Measurements from ENCODE around the gene PAFAH1B1. TPM values are rescaled to one million over a fixed set of nuclear protein-coding genes. Genes with fewer than 3 reads are reported as not detected.

Gene PAFAH1B1
- total and polyA plus RNA-seq, 10 of the 15 experiments (the other 5 are each of a cell fraction or from before 2014, with no cell fraction given) = 28.9 to 107 (median 49.1) TPM

GRCh38 chr17:2691069-2691871 is 97.8 kb downstream of the PAFAH1B1 start (continued):
- TF ChIP-seq RELB (IDR thresholded peaks at IDR 0.05; ENCODE audit: low read depth) (no peak), NFXL1 (IDR thresholded peaks at IDR 0.05; ENCODE audit: borderline replicate concordance) (no peak)

- ATAC-seq = no peak
- POLR2A ChIA-PET = no interaction called here
- TF ChIP-seq ZNF622 (IDR thresholded peaks at IDR 0.05) (no peak), SPI1 (IDR thresholded peaks at IDR 0.05; ENCODE audit: borderline replicate concordance, insufficient read depth, low read depth, low read length) (no peak), CUX1 (IDR thresholded peaks at IDR 0.05; ENCODE audit: insufficient replicate concordance, low read depth, low read length) (no peak), HDAC2 (IDR thresholded peaks at IDR 0.05) (no peak), JUND (IDR thresholded peaks at IDR 0.05; ENCODE audit: low read depth, low read length) (no peak), ZBTB11 (CRISPR knock-in tag; IDR thresholded peaks at IDR 0.05) (no peak), EP300 (IDR thresholded peaks at IDR 0.05; ENCODE audit: borderline replicate concordance in 1 of 2, control insufficient read depth in 1 of 2, low read depth in 2 of 2, low read length in 2 of 2) (no peak)
Observed at GRCh38 chr17:2691965-2692780, 98.7 kb downstream of the PAFAH1B1 start.

More at GRCh38 chr17:2691965-2692780, 98.7 kb downstream of the PAFAH1B1 start:
- SMC1A ChIA-PET (ENCODE audit: uncharacterized antibody, unreplicated experiment) = no interaction called here
- Histone ChIP-seq H3K36me3 (ENCODE audit: control insufficient read depth in 2 of 2, insufficient read depth in 2 of 2, low read length in 1 of 2) (peaks cover 0 to 44% of the 10 kb centered on the region in 2 experiments; a peak in 2 of 4 replicates), H3K9me3 (replicated peaks; ENCODE audit: control insufficient read depth, insufficient read depth, low read length) (no peaks in the 10 kb centered on the region), H3K79me2 (ENCODE audit: control insufficient read depth, insufficient read depth, low read length) (no peaks in the 10 kb centered on the region), H2AFZ (ENCODE audit: control insufficient read depth, low read depth, low read length) (no peak overlapping the region), H3K27ac (ENCODE audit: control insufficient read depth, insufficient read depth) (no peak overlapping the region), H4K20me1 (ENCODE audit: control insufficient read depth, insufficient read depth) (no peaks in the 10 kb centered on the region), H3K4me2 (ENCODE audit: control insufficient read depth, insufficient read depth) (no peak overlapping the region), H3K4me3 (no peak overlapping the region), H3K27me3 (replicated peaks in 1 of 2; ENCODE audit: control insufficient read depth in 2 of 2, insufficient read depth in 2 of 2, low read length in 1 of 2) (no peaks in the 10 kb centered on the region), H3K4me1 (ENCODE audit: control insufficient read depth, insufficient read depth, low read length) (no peaks in the 10 kb centered on the region), H3K9ac (ENCODE audit: control insufficient read depth, insufficient read depth, low read length) (no peak overlapping the region)
- WGBS (ENCODE audit: insufficient coverage, insufficient replicate concordance, low lambda C conversion rate, missing lambda C conversion rate) = 93% methylated on average over 39 of the region's 71 CpGs
- FAIRE-seq = no peak
- RAD21 ChIA-PET (ENCODE audit: unreplicated experiment) = no interaction called here
- in situ Hi-C loops (cut with MboI) (no loop called here), intact Hi-C loops (cut with micrococcal nuclease; ENCODE audit: unreplicated experiment) (no loop called here)
- CTCF ChIA-PET = no interaction called here
- BruUV-seq (replicated peaks) = no TSS peak
- no peak for DNase-seq (ENCODE audit: low read depth, low spot score)
